Type B pancreatic cell (in vitro differentiated cells): ENCODE measurements around the gene DDAH1. TPM values are rescaled to one million over a fixed set of nuclear protein-coding genes. Genes with fewer than 3 reads are reported as not detected.

ENCODE experiments used
- DNase-seq: peaks from one replicate; pipeline ENCODE4 v3.0.0; 2021; ENCODE audit warnings: mixed read lengths; ENCODE audit not compliant: unreplicated experiment; ENCODE audit errors: extremely low spot score
- H3K27ac Mint-ChIP-seq: 2 replicates; pipeline ENCODE4 v1.8.0; 2021; ENCODE audit warnings: mild to moderate bottlenecking, mixed read lengths
- H3K27me3 Mint-ChIP-seq: 2 replicates; pipeline ENCODE4 v1.8.0; 2021; ENCODE audit warnings: mixed read lengths
- H3K36me3 Mint-ChIP-seq: 2 replicates; pipeline ENCODE4 v1.8.0; 2021; ENCODE audit warnings: mixed read lengths
- H3K4me1 Mint-ChIP-seq: one replicate; pipeline ENCODE4 v1.8.0; 2021; ENCODE audit warnings: mixed read lengths; ENCODE audit not compliant: unreplicated experiment
- H3K4me3 Mint-ChIP-seq: 2 replicates; pipeline ENCODE4 v1.8.0; 2021; ENCODE audit warnings: mild to moderate bottlenecking, mixed read lengths
- H3K9me3 Mint-ChIP-seq: 2 replicates; pipeline ENCODE4 v1.8.0; 2021; ENCODE audit warnings: mixed read lengths
- CTCF ChIP-seq: fragments of 200-600 bp; sonication (generic); conservative IDR thresholded peaks from 2 replicates; pipeline ENCODE4 v1.5.0; 2021; ENCODE audit warnings: antibody characterized with exemption, mild to moderate bottlenecking
- total RNA-seq: library from RNA; stranded (reverse); gene quantifications from 2 replicates; pipeline ENCODE4 v1.2.1, GENCODE V29; 2021; ENCODE audit warnings: low replicate concordance

Gene DDAH1
- total RNA-seq, 1 donor from 2014 or later = 28.6 TPM

GRCh38 chr1:85378534-85378933, 86.4 kb downstream of the DDAH1 start:
- no peaks in the 10 kb centered on the region for H3K9me3 Mint-ChIP-seq
- H3K27me3 Mint-ChIP-seq = no peaks in the 10 kb centered on the region
- no peak for DNase-seq
- peaks cover under 1% of the 10 kb centered on the region for H3K4me1 Mint-ChIP-seq
- no peak for TF ChIP-seq CTCF
- H3K36me3 Mint-ChIP-seq = no peaks in the 10 kb centered on the region
- H3K4me3 Mint-ChIP-seq = no peak overlapping the region
- H3K27ac Mint-ChIP-seq = no peak overlapping the region

- Mint-ChIP-seq H3K27me3 (no peaks in the 10 kb centered on the region), H3K9me3 (no peaks in the 10 kb centered on the region), H3K36me3 (no peaks in the 10 kb centered on the region), H3K4me1 (peaks cover 6% of the 10 kb centered on the region), H3K4me3 (no peak overlapping the region), H3K27ac (no peak overlapping the region)
- TF ChIP-seq CTCF = no peak
- no peak for DNase-seq
Observed at GRCh38 chr1:85376356-85376755, 88.6 kb downstream of the DDAH1 start.

GRCh38 chr1:85375493-85375892, 89.5 kb downstream of the DDAH1 start:
- Mint-ChIP-seq H3K4me1 (peaks cover 8% of the 10 kb centered on the region), H3K4me3 (no peak overlapping the region), H3K9me3 (no peaks in the 10 kb centered on the region), H3K36me3 (no peaks in the 10 kb centered on the region), H3K27ac (no peak overlapping the region), H3K27me3 (no peaks in the 10 kb centered on the region)
- TF ChIP-seq CTCF = no peak
- DNase-seq = no peak

GRCh38 chr1:85374160-85374559, 90.8 kb downstream of the DDAH1 start:
- H3K27ac Mint-ChIP-seq = no peak overlapping the region
- no peaks in the 10 kb centered on the region for H3K9me3 Mint-ChIP-seq
- DNase-seq = no peak
- no peak overlapping the region for H3K4me3 Mint-ChIP-seq
- H3K36me3 Mint-ChIP-seq = no peaks in the 10 kb centered on the region
- peaks cover 10% of the 10 kb centered on the region for H3K4me1 Mint-ChIP-seq
- H3K27me3 Mint-ChIP-seq = no peaks in the 10 kb centered on the region
- TF ChIP-seq CTCF = no peak

GRCh38 chr1:85373378-85373708, 91.6 kb downstream of the DDAH1 start:
- TF ChIP-seq CTCF = no peak
- Mint-ChIP-seq H3K36me3 (no peaks in the 10 kb centered on the region), H3K9me3 (no peaks in the 10 kb centered on the region), H3K4me1 (peaks cover 13% of the 10 kb centered on the region), H3K27ac (no peak overlapping the region), H3K27me3 (no peaks in the 10 kb centered on the region), H3K4me3 (no peak overlapping the region)
- no peak for DNase-seq

GRCh38 chr1:85372683-85373377, 92.1 kb downstream of the DDAH1 start:
- no peak for TF ChIP-seq CTCF
- Mint-ChIP-seq H3K27ac (no peak overlapping the region), H3K36me3 (no peaks in the 10 kb centered on the region), H3K27me3 (no peaks in the 10 kb centered on the region), H3K4me1 (peaks cover 18% of the 10 kb centered on the region), H3K4me3 (no peak overlapping the region), H3K9me3 (no peaks in the 10 kb centered on the region)
- no peak for DNase-seq
